ENCODE results near the gene APLP2.

Gene APLP2

DNA sequence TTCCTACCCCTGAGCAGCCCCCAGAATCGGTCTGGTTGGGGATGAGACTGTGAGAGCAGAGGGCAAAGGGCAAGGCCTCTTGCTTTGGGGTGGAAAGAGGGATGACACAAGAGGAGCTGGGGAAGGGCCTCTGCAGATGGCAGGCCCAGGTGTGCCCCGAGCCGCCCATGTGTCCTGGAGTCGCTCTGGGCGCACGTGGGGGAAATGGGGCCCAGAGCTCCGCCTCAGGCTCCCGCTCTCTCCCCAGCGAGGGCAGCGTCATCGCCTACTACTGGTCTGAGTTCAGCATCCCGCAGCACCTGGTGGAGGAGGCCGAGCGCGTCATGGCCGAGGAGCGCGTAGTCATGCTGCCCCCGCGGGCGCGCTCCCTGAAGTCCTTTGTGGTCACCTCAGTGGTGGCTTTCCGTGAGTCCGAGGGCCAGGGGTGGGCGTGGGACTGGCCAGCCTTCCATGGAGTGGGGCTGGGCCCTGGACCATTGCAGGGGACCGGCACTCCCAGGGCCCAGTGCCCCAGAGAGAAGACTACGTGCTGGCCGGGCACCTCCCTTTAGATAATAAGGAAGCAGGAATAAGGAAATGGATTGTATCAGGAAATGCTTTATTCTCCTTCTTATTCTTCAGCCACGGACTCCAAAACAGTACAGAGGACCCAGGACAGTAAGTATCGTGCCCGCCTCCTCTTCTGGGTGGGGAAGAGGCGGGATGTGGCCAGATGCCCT, 120.0 kb downstream of the APLP2 start:
- Histone ChIP-seq H2AK5ac (ENCODE audit: low read length, severe bottlenecking) (no peak overlapping the region), H2BK15ac (ENCODE audit: low read depth, poor library complexity, severe bottlenecking) (no peak overlapping the region), H3K23ac (ENCODE audit: low read length in 2 of 2) (no peak overlapping the region), H2BK120ac (ENCODE audit: low read depth, low read length) (no peak overlapping the region), H3K79me1 (replicated peaks; ENCODE audit: low read length, poor library complexity, severe bottlenecking) (no peaks in the 10 kb centered on the region), H3K27ac (ENCODE audit: low read length, poor library complexity, severe bottlenecking) (no peak overlapping the region), H3K4me1 (ENCODE audit: control insufficient read depth, insufficient read depth, low read depth, low read length) (peaks cover 6% of the 10 kb centered on the region), H3K9ac (ENCODE audit: low read length) (no peak overlapping the region), H2AFZ (ENCODE audit: low read depth, low read length) (no peak overlapping the region), H3K9me3 (ENCODE audit: control insufficient read depth, low read length) (no peaks in the 10 kb centered on the region), H3K4me3 (ENCODE audit: insufficient read depth in 1 of 2, low read depth in 1 of 2, low read length in 2 of 2) (no peak overlapping the region), H3K4me2 (ENCODE audit: low read length, poor library complexity, severe bottlenecking) (no peak overlapping the region), H3K27me3 (ENCODE audit: control insufficient read depth in 1 of 2, insufficient read depth in 1 of 2, low read length in 2 of 2) (no peaks in the 10 kb centered on the region), H3K4ac (ENCODE audit: low read depth in 1 of 2, low read length in 2 of 2) (no peak overlapping the region), H3K18ac (ENCODE audit: low read depth in 1 of 2, low read length in 2 of 2) (no peak overlapping the region), H3K36me3 (ENCODE audit: control insufficient read depth in 1 of 2, insufficient read depth in 2 of 2, low read depth in 1 of 2, low read length in 2 of 2) (no peaks in the 10 kb centered on the region), H2BK12ac (ENCODE audit: low read length in 2 of 2) (no peak overlapping the region), H2BK5ac (ENCODE audit: low read depth, low read length, poor library complexity, severe bottlenecking) (no peak overlapping the region), H3K14ac (ENCODE audit: low read length in 2 of 2) (no peak overlapping the region), H4K91ac (ENCODE audit: low read length) (no peak overlapping the region), H4K8ac (ENCODE audit: low read length) (no peak overlapping the region)
- 92% methylated on average over 32 of the region's 32 CpGs for WGBS
- DNase-seq = no peak

DNA sequence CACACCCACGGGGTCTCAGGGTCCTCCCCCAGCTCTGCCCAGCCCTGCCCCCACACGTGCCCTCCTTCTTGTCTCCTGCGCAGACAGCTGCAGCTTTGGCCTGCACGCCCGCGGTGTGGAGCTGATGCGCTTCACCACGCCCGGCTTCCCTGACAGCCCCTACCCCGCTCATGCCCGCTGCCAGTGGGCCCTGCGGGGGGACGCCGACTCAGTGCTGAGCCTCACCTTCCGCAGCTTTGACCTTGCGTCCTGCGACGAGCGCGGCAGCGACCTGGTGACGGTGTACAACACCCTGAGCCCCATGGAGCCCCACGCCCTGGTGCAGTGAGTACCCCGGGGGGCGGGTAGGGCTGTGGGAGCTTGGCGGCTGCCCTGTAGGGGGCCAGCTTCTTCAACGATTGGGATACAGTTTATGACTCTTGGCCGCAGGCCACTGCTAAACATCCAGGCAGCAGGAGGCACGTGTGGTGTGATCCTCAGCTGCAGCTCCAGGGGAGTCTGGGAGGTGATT, 120.7 kb downstream of the APLP2 start:
- Histone ChIP-seq H3K9ac (ENCODE audit: low read length) (no peak overlapping the region), H4K91ac (ENCODE audit: low read length) (no peak overlapping the region), H3K4ac (ENCODE audit: low read depth in 1 of 2, low read length in 2 of 2) (no peak overlapping the region), H2AFZ (ENCODE audit: low read depth, low read length) (no peak overlapping the region), H2BK120ac (ENCODE audit: low read depth, low read length) (no peak overlapping the region), H3K36me3 (ENCODE audit: control insufficient read depth in 1 of 2, insufficient read depth in 2 of 2, low read depth in 1 of 2, low read length in 2 of 2) (no peaks in the 10 kb centered on the region), H3K4me1 (ENCODE audit: control insufficient read depth, insufficient read depth, low read depth, low read length) (peaks cover 6% of the 10 kb centered on the region), H3K27me3 (ENCODE audit: control insufficient read depth in 1 of 2, insufficient read depth in 1 of 2, low read length in 2 of 2) (no peaks in the 10 kb centered on the region), H3K4me2 (ENCODE audit: low read length, poor library complexity, severe bottlenecking) (no peak overlapping the region), H3K27ac (ENCODE audit: low read length, poor library complexity, severe bottlenecking) (no peak overlapping the region), H3K18ac (ENCODE audit: low read depth in 1 of 2, low read length in 2 of 2) (no peak overlapping the region), H2BK5ac (ENCODE audit: low read depth, low read length, poor library complexity, severe bottlenecking) (no peak overlapping the region), H3K23ac (ENCODE audit: low read length in 2 of 2) (no peak overlapping the region), H3K14ac (ENCODE audit: low read length in 2 of 2) (no peak overlapping the region), H2AK5ac (ENCODE audit: low read length, severe bottlenecking) (no peak overlapping the region), H2BK15ac (ENCODE audit: low read depth, poor library complexity, severe bottlenecking) (no peak overlapping the region), H2BK12ac (ENCODE audit: low read length in 2 of 2) (no peak overlapping the region), H3K4me3 (ENCODE audit: insufficient read depth in 1 of 2, low read depth in 1 of 2, low read length in 2 of 2) (no peak overlapping the region), H3K79me1 (replicated peaks; ENCODE audit: low read length, poor library complexity, severe bottlenecking) (no peaks in the 10 kb centered on the region), H4K8ac (ENCODE audit: low read length) (no peak overlapping the region), H3K9me3 (ENCODE audit: control insufficient read depth, low read length) (no peaks in the 10 kb centered on the region)
- DNase-seq = no peak
- 89% methylated on average over 29 of the region's 29 CpGs for WGBS

DNA sequence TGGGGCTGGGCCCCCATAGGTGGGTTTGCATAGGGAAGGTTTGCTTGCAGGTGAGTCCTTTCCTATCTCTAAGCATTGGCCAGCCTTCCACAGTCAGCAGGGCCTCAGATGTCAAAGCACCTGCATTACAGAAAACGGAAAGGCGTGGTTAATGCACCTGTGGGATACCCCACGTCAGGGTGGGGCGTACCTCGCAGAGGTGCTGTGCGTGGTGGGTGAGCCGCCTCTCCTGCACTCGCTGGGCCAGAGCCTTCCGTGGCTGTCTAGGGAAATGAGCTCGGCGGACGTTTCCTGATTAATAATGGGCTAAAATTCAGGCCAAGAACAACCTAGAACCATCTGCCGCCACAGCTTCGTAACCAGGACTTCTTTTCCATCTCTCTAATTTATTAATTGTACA, 122.2 kb downstream of the APLP2 start:
- DNase-seq = no peak
- Histone ChIP-seq H2BK5ac (ENCODE audit: low read depth, low read length, poor library complexity, severe bottlenecking) (no peak overlapping the region), H2AK5ac (ENCODE audit: low read length, severe bottlenecking) (no peak overlapping the region), H2BK120ac (ENCODE audit: low read depth, low read length) (no peak overlapping the region), H3K14ac (ENCODE audit: low read length in 2 of 2) (no peak overlapping the region), H3K18ac (ENCODE audit: low read depth in 1 of 2, low read length in 2 of 2) (no peak overlapping the region), H3K4me3 (ENCODE audit: insufficient read depth in 1 of 2, low read depth in 1 of 2, low read length in 2 of 2) (no peak overlapping the region), H3K9me3 (ENCODE audit: control insufficient read depth, low read length) (no peaks in the 10 kb centered on the region), H3K23ac (ENCODE audit: low read length in 2 of 2) (no peak overlapping the region), H4K91ac (ENCODE audit: low read length) (no peak overlapping the region), H3K27ac (ENCODE audit: low read length, poor library complexity, severe bottlenecking) (no peak overlapping the region), H3K4me2 (ENCODE audit: low read length, poor library complexity, severe bottlenecking) (no peak overlapping the region), H4K8ac (ENCODE audit: low read length) (no peak overlapping the region), H2AFZ (ENCODE audit: low read depth, low read length) (no peak overlapping the region), H3K36me3 (ENCODE audit: control insufficient read depth in 1 of 2, insufficient read depth in 2 of 2, low read depth in 1 of 2, low read length in 2 of 2) (no peaks in the 10 kb centered on the region), H3K79me1 (replicated peaks; ENCODE audit: low read length, poor library complexity, severe bottlenecking) (no peaks in the 10 kb centered on the region), H3K27me3 (ENCODE audit: control insufficient read depth in 1 of 2, insufficient read depth in 1 of 2, low read length in 2 of 2) (peaks cover 0 to 6% of the 10 kb centered on the region in 2 experiments), H2BK12ac (ENCODE audit: low read length in 2 of 2) (no peak overlapping the region), H3K4ac (ENCODE audit: low read depth in 1 of 2, low read length in 2 of 2) (no peak overlapping the region), H2BK15ac (ENCODE audit: low read depth, poor library complexity, severe bottlenecking) (no peak overlapping the region), H3K4me1 (ENCODE audit: control insufficient read depth, insufficient read depth, low read depth, low read length) (peaks cover 6% of the 10 kb centered on the region), H3K9ac (ENCODE audit: low read length) (no peak overlapping the region)
- 92% methylated on average over 11 of the region's 14 CpGs for WGBS

DNA sequence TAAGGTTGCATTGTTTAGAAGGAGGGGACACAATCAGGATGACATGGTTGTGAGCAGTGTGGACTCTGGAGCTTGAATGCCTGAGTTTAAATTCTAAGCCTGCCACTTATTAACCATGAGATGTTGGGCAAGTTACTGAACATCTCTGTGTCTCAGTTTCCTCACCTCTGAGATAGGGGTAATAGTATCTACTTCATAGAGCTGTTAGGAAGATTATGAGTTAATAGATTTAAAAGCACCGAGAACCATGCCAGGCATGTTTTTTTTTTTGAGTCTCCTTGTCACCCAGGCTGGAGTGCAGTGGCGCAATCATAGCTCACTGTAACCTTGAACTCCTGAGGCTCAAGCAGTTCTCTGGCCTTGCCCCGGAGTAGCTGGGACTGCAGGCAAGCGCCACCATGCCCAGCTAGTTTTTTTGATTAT, 123.2 kb downstream of the APLP2 start:
- H3K36me3 ChIP-seq (ENCODE audit: control insufficient read depth in 1 of 2, insufficient read depth in 2 of 2, low read depth in 1 of 2, low read length in 2 of 2) = no peaks in the 10 kb centered on the region
- H3K4me3 ChIP-seq (ENCODE audit: insufficient read depth in 1 of 2, low read depth in 1 of 2, low read length in 2 of 2) = no peak overlapping the region
- no peak overlapping the region for H3K23ac ChIP-seq (ENCODE audit: low read length in 2 of 2)
- H2BK5ac ChIP-seq (ENCODE audit: low read depth, low read length, poor library complexity, severe bottlenecking) = no peak overlapping the region
- H2AK5ac ChIP-seq (ENCODE audit: low read length, severe bottlenecking) = no peak overlapping the region
- no peak overlapping the region for H3K27ac ChIP-seq (ENCODE audit: low read length, poor library complexity, severe bottlenecking)
- no peak overlapping the region for H2BK120ac ChIP-seq (ENCODE audit: low read depth, low read length)
- no peak overlapping the region for H3K18ac ChIP-seq (ENCODE audit: low read depth in 1 of 2, low read length in 2 of 2)
- no peak overlapping the region for H3K4ac ChIP-seq (ENCODE audit: low read depth in 1 of 2, low read length in 2 of 2)
- no peak overlapping the region for H3K9ac ChIP-seq (ENCODE audit: low read length)
- H3K9me3 ChIP-seq (ENCODE audit: control insufficient read depth, low read length) = no peaks in the 10 kb centered on the region
- WGBS = 88% methylated on average over 4 of the region's 4 CpGs
- H3K14ac ChIP-seq (ENCODE audit: low read length in 2 of 2) = no peak overlapping the region
- H2BK12ac ChIP-seq (ENCODE audit: low read length in 2 of 2) = no peak overlapping the region
- no peak overlapping the region for H4K91ac ChIP-seq (ENCODE audit: low read length)
- H3K4me1 ChIP-seq (ENCODE audit: control insufficient read depth, insufficient read depth, low read depth, low read length) = peaks cover 9% of the 10 kb centered on the region
- H4K8ac ChIP-seq (ENCODE audit: low read length) = no peak overlapping the region
- no peak overlapping the region for H3K4me2 ChIP-seq (ENCODE audit: low read length, poor library complexity, severe bottlenecking)
- no peak overlapping the region for H2AFZ ChIP-seq (ENCODE audit: low read depth, low read length)
- DNase-seq = no peak
- peaks cover 0 to 6% of the 10 kb centered on the region in 2 experiments for H3K27me3 ChIP-seq (ENCODE audit: control insufficient read depth in 1 of 2, insufficient read depth in 1 of 2, low read length in 2 of 2)
- no peaks in the 10 kb centered on the region for H3K79me1 ChIP-seq (replicated peaks; ENCODE audit: low read length, poor library complexity, severe bottlenecking)
- no peak overlapping the region for H2BK15ac ChIP-seq (ENCODE audit: low read depth, poor library complexity, severe bottlenecking)
